HEK293 (cell line): ENCODE results near the gene POLR1E.

Source experiments
- CTCF ChIA-PET: fragments of 350-600 bp; formaldehyde crosslinking; extraction: SDS; loops from one replicate; lab custom pipeline; 2021; ENCODE audit warnings: antibody characterized with exemption; lab: Yijun Ruan, JAX
- POLR2A ChIA-PET: fragments of 300-600 bp; formaldehyde crosslinking; extraction: SDS; loops from one replicate; lab custom pipeline; 2020; ENCODE audit warnings: antibody characterized with exemption, inconsistent platforms; lab: Yijun Ruan, JAX
- H3K27ac ChIP-seq: fragments of 200-500 bp; sonication (Bioruptor generic); 2 replicates; pipeline ENCODE4 v1.5.1; 2014; ENCODE audit warnings: low read depth, low read length, control low read depth, inconsistent platforms; ENCODE audit errors: extremely low read depth
- H3K36me3 ChIP-seq, 2 experiments: fragments of 200-500 bp in 1 of 2; sonication (Bioruptor generic) in 1 of 2; 1 replicate in 1 of 2; 2 replicates in 1 of 2; pipeline ENCODE4 v1.5.1; 2014 to 2017; ENCODE audit warnings: inconsistent platforms in 2 of 2, low read length in 2 of 2; ENCODE audit not compliant: control insufficient read depth in 2 of 2, insufficient read depth in 1 of 2
- H3K4me1 ChIP-seq: fragments of 200-500 bp; sonication (Bioruptor generic); 2 replicates; pipeline ENCODE4 v1.5.1; 2014; ENCODE audit warnings: mild to moderate bottlenecking, low read length, inconsistent platforms; ENCODE audit not compliant: control insufficient read depth, insufficient read depth
- H3K4me3 ChIP-seq: 2 replicates; pipeline ENCODE4 v1.5.1; 2011; ENCODE audit warnings: low read depth, mild to moderate bottlenecking, control low read depth, low read length, moderate library complexity
- H3K9me3 ChIP-seq: fragments of 200-500 bp; sonication (Bioruptor generic); 2 replicates; pipeline ENCODE4 v1.5.1; 2014; ENCODE audit warnings: low read depth, low read length, inconsistent platforms; ENCODE audit not compliant: control insufficient read depth, insufficient read depth
- PRDM6 ChIP-seq: fragments of 450-650 bp; formaldehyde crosslinking; IDR thresholded peaks from 2 replicates; pipeline ENCODE4 v1.5.1; 2017; ENCODE audit warnings: missing biosample characterization, missing genetic modification characterization
- ZNF138 ChIP-seq: fragments of 450-650 bp; formaldehyde crosslinking; IDR thresholded peaks from 2 replicates; pipeline ENCODE4 v1.5.1; 2016; ENCODE audit warnings: missing biosample characterization, missing genetic modification characterization, borderline replicate concordance
- ZNF174 ChIP-seq: fragments of 450-650 bp; formaldehyde crosslinking; IDR thresholded peaks from 2 replicates; pipeline ENCODE4 v1.5.0; 2017; ENCODE audit warnings: missing biosample characterization, mild to moderate bottlenecking, missing genetic modification characterization
- ZNF214 ChIP-seq: fragments of 450-650 bp; formaldehyde crosslinking; IDR thresholded peaks from 2 replicates; pipeline ENCODE4 v1.5.1; 2017; ENCODE audit warnings: missing biosample characterization, mild to moderate bottlenecking, missing genetic modification characterization, borderline replicate concordance
- ZNF221 ChIP-seq: fragments of 450-650 bp; formaldehyde crosslinking; IDR thresholded peaks from 2 replicates; pipeline ENCODE4 v1.5.1; 2017; ENCODE audit warnings: missing biosample characterization, missing genetic modification characterization, borderline replicate concordance
- ZNF274 ChIP-seq, 2 experiments: fragments of 200-500 bp in 1 of 2; fragments of 450-650 bp in 1 of 2; sonication (Bioruptor generic) in 1 of 2; formaldehyde crosslinking in 1 of 2; IDR thresholded peaks; 2 replicates each; pipeline versions ENCODE4 v1.5.1 to v1.6.1; 2014 to 2016; ENCODE audit warnings: borderline replicate concordance in 1 of 2, inconsistent platforms in 1 of 2, low read length in 1 of 2, missing biosample characterization in 1 of 2, missing genetic modification characterization in 1 of 2
- ZNF311 ChIP-seq: fragments of 450-650 bp; formaldehyde crosslinking; IDR thresholded peaks from 2 replicates; pipeline ENCODE4 v1.5.1; 2017; ENCODE audit warnings: missing biosample characterization, missing genetic modification characterization, borderline replicate concordance
- ZNF433 ChIP-seq: fragments of 450-650 bp; formaldehyde crosslinking; IDR thresholded peaks from 2 replicates; pipeline ENCODE4 v1.5.1; 2016; ENCODE audit warnings: missing biosample characterization, missing genetic modification characterization, low read depth
- ZNF544 ChIP-seq: fragments of 450-650 bp; formaldehyde crosslinking; IDR thresholded peaks from 2 replicates; pipeline ENCODE4 v1.5.0; 2017; ENCODE audit warnings: missing biosample characterization, missing genetic modification characterization
- ZNF600 ChIP-seq: fragments of 450-650 bp; formaldehyde crosslinking; IDR thresholded peaks from 2 replicates; pipeline ENCODE4 v1.5.1; 2016; ENCODE audit warnings: missing biosample characterization, missing genetic modification characterization
- ZNF629 ChIP-seq: fragments of 450-650 bp; formaldehyde crosslinking; IDR thresholded peaks from 2 replicates; pipeline ENCODE4 v1.5.1; 2017; ENCODE audit warnings: missing biosample characterization, missing genetic modification characterization
- ZNF777 ChIP-seq: fragments of 450-650 bp; formaldehyde crosslinking; IDR thresholded peaks from 2 replicates; pipeline ENCODE4 v1.5.1; 2017; ENCODE audit warnings: missing biosample characterization, missing genetic modification characterization, borderline replicate concordance
- ZNF785 ChIP-seq: fragments of 450-650 bp; formaldehyde crosslinking; IDR thresholded peaks from 2 replicates; pipeline ENCODE4 v1.5.1; 2016; ENCODE audit warnings: missing biosample characterization, missing genetic modification characterization
- ZXDB ChIP-seq: fragments of 450-650 bp; formaldehyde crosslinking; IDR thresholded peaks from 2 replicates; pipeline ENCODE4 v1.5.1; 2016; ENCODE audit warnings: missing biosample characterization, missing genetic modification characterization
- TF ChIP-seq, protein P1 (sequence below): fragments of 450-650 bp; formaldehyde crosslinking; optimal IDR thresholded peaks from 2 replicates; pipeline ENCODE3; 2016; ENCODE audit warnings: missing biosample characterization, mild to moderate bottlenecking, missing genetic modification characterization
- TF ChIP-seq, protein P2 (sequence below): fragments of 450-650 bp; formaldehyde crosslinking; IDR thresholded peaks from 2 replicates; pipeline ENCODE4 v1.5.1; 2016; ENCODE audit warnings: missing biosample characterization, missing genetic modification characterization
- TF ChIP-seq, protein P3 (sequence below): fragments of 450-650 bp; formaldehyde crosslinking; IDR thresholded peaks from 2 replicates; pipeline ENCODE4 v1.5.1; 2016; ENCODE audit warnings: missing biosample characterization, missing genetic modification characterization

Gene POLR1E

DNA sequence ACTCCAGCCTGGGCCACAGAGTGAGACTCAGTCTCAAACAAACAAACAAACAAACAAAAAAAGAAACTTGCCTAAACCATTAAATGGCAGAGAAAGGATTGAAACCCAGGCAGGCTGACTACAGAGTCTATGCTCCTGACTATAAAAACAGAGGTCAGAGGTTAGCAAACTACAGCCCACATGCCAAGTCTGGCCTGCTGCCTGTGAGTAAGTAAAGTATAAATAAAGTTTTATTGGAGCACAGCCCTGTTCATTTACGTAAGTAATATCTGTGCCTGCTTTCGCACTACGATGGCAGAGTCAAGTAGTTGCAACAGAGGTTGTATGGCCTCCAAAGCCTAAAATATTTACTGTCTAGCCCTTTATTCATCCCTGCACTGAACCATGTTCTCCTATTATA, 11.6 kb downstream of the POLR1E start:
- H3K9me3 ChIP-seq: no peaks in the 10 kb centered on the region
- no peak for TF ChIP-seq ZNF311 (tag by site-specific recombination)
- no peak for TF ChIP-seq ZNF214 (tag by site-specific recombination)
- POLR2A ChIA-PET: no interaction called here
- no peaks in the 10 kb centered on the region for H3K4me1 ChIP-seq
- no peak overlapping the region for H3K27ac ChIP-seq
- peaks cover 3 to 91% of the 10 kb centered on the region in 2 experiments for H3K36me3 ChIP-seq
- CTCF ChIA-PET: interaction anchor here (1.5 kb wide), 1 partner anchor 12 kb away, joined by 6 read pairs; no protein-coding TSS in a partner anchor
- H3K4me3 ChIP-seq: no peak overlapping the region

DNA sequence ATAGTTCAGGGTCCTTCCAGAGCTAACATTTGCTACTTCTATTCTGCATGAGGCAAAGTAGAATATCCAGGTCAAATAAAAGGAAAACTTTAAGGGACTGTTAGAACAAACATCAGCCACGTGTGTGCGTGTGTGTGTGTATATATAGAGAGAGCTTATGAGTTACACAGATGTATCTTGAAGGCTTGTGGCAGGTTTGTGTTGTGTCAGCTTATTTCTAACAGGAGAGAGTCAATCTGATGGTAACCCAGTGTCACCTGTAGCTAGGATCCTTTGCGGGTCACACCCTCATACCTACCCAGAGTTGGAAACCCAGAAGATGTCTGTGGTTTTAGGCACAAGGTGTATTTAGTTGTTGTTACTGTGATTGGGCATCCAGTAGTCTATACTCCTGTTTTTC, 12.7 kb downstream of the POLR1E start:
- Histone ChIP-seq H3K27ac (no peak overlapping the region), H3K4me1 (no peaks in the 10 kb centered on the region), H3K9me3 (no peaks in the 10 kb centered on the region), H3K4me3 (no peak overlapping the region), H3K36me3 (peaks cover 3 to 91% of the 10 kb centered on the region in 2 experiments)
- ChIA-PET CTCF (interaction anchor here (1.5 kb wide), 1 partner anchor 11 kb away, joined by 6 read pairs; no protein-coding TSS in a partner anchor), POLR2A (no interaction called here)
- TF ChIP-seq, protein P1, sequence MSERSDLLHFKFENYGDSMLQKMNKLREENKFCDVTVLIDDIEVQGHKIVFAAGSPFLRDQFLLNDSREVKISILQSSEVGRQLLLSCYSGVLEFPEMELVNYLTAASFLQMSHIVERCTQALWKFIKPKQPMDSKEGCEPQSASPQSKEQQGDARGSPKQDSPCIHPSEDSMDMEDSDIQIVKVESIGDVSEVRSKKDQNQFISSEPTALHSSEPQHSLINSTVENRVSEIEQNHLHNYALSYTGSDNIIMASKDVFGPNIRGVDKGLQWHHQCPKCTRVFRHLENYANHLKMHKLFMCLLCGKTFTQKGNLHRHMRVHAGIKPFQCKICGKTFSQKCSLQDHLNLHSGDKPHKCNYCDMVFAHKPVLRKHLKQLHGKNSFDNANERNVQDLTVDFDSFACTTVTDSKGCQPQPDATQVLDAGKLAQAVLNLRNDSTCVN (tag by site-specific recombination): no peak
- TF ChIP-seq ZNF274 (IDR thresholded peaks at IDR 0.05; ENCODE audit: low read length) (no peak), ZNF274 (tag by site-specific recombination; IDR thresholded peaks at IDR 0.05; ENCODE audit: borderline replicate concordance) (no peak), ZNF433 (tag by site-specific recombination) (no peak), ZNF174 (tag by site-specific recombination) (no peak), ZNF785 (tag by site-specific recombination) (no peak), ZNF138 (tag by site-specific recombination) (no peak), ZXDB (tag by site-specific recombination) (no peak)
- TF ChIP-seq, protein P2, sequence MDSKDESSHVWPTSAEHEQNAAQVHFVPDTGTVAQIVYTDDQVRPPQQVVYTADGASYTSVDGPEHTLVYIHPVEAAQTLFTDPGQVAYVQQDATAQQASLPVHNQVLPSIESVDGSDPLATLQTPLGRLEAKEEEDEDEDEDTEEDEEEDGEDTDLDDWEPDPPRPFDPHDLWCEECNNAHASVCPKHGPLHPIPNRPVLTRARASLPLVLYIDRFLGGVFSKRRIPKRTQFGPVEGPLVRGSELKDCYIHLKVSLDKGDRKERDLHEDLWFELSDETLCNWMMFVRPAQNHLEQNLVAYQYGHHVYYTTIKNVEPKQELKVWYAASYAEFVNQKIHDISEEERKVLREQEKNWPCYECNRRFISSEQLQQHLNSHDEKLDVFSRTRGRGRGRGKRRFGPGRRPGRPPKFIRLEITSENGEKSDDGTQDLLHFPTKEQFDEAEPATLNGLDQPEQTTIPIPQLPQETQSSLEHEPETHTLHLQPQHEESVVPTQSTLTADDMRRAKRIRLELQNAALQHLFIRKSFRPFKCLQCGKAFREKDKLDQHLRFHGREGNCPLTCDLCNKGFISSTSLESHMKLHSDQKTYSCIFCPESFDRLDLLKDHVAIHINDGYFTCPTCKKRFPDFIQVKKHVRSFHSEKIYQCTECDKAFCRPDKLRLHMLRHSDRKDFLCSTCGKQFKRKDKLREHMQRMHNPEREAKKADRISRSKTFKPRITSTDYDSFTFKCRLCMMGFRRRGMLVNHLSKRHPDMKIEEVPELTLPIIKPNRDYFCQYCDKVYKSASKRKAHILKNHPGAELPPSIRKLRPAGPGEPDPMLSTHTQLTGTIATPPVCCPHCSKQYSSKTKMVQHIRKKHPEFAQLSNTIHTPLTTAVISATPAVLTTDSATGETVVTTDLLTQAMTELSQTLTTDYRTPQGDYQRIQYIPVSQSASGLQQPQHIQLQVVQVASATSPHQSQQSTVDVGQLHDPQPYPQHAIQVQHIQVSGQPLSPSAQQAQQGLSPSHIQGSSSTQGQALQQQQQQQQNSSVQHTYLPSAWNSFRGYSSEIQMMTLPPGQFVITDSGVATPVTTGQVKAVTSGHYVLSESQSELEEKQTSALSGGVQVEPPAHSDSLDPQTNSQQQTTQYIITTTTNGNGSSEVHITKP: no peak
- TF ChIP-seq, protein P3, sequence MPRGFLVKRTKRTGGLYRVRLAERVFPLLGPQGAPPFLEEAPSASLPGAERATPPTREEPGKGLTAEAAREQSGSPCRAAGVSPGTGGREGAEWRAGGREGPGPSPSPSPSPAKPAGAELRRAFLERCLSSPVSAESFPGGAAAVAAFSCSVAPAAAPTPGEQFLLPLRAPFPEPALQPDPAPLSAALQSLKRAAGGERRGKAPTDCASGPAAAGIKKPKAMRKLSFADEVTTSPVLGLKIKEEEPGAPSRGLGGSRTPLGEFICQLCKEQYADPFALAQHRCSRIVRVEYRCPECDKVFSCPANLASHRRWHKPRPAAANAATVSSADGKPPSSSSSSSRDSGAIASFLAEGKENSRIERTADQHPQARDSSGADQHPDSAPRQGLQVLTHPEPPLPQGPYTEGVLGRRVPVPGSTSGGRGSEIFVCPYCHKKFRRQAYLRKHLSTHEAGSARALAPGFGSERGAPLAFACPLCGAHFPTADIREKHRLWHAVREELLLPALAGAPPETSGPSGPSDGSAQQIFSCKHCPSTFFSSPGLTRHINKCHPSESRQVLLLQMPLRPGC (tag by site-specific recombination): no peak

GRCh38 chr9:37499297-37499696, 13.5 kb downstream of the POLR1E start:
- ChIA-PET CTCF (no interaction called here), POLR2A (interaction anchor here (0.7 kb wide), 1 partner anchor 253 kb away, joined by 4 read pairs; no protein-coding TSS in a partner anchor)
- Histone ChIP-seq H3K9me3 (no peaks in the 10 kb centered on the region), H3K4me1 (no peaks in the 10 kb centered on the region), H3K27ac (no peak overlapping the region), H3K36me3 (peaks cover 3 to 91% of the 10 kb centered on the region in 2 experiments), H3K4me3 (no peak overlapping the region)
- TF ChIP-seq ZNF600 (tag by site-specific recombination) (no peak), ZNF544 (no peak), PRDM6 (tag by site-specific recombination) (no peak), ZNF777 (tag by site-specific recombination) (no peak), ZNF221 (tag by site-specific recombination) (no peak), ZNF629 (tag by site-specific recombination) (no peak)
